ENCODE data around the gene CISTR. TPM values are rescaled to one million over a fixed set of nuclear protein-coding genes. Genes with fewer than 3 reads are reported as not detected.

The CISTR gene
- total RNA-seq, 1 donor from 2014 or later = not detected

- Mint-ChIP-seq H3K27me3 (ENCODE audit: low read depth, unreplicated experiment) (peaks cover 59% of the 10 kb centered on the region), H3K27ac (ENCODE audit: unreplicated experiment) (no peak overlapping the region), H3K9me3 (ENCODE audit: unreplicated experiment) (peaks cover 5% of the 10 kb centered on the region), H3K4me1 (ENCODE audit: low read depth, unreplicated experiment) (no peaks in the 10 kb centered on the region), H3K36me3 (ENCODE audit: low read depth, unreplicated experiment) (no peaks in the 10 kb centered on the region), H3K4me3 (ENCODE audit: unreplicated experiment) (no peak overlapping the region)
- TF ChIP-seq EZH2 (IDR thresholded peaks at IDR 0.05; ENCODE audit: insufficient read depth, low read length) (no peak), CTCF (IDR thresholded peaks at IDR 0.05; ENCODE audit: insufficient read depth, low read depth, low read length) (no peak)
- FAIRE-seq (no peak), DNase-seq (ENCODE audit: low read depth) (no peak)
- H2AFZ ChIP-seq (ENCODE audit: low read depth, low read length) = no peak overlapping the region
- no peak overlapping the region for H3K4me3 ChIP-seq (ENCODE audit: insufficient read depth, low read depth, low read length)
- peaks cover 67% of the 10 kb centered on the region for H3K27me3 ChIP-seq (ENCODE audit: insufficient read depth, low read length)
- no peak overlapping the region for H3K9ac ChIP-seq (ENCODE audit: low read length)
- H3K9me3 ChIP-seq (ENCODE audit: insufficient read depth, low read depth, low read length) = peaks cover 4% of the 10 kb centered on the region
- H4K20me1 ChIP-seq (ENCODE audit: insufficient read depth, low read length) = no peaks in the 10 kb centered on the region
- H3K4me2 ChIP-seq (ENCODE audit: low read length) = no peak overlapping the region
- H3K79me2 ChIP-seq (ENCODE audit: insufficient read depth, low read length) = no peaks in the 10 kb centered on the region
- H3K36me3 ChIP-seq (ENCODE audit: insufficient read depth, low read length) = no peaks in the 10 kb centered on the region
- H3K4me1 ChIP-seq (ENCODE audit: insufficient read depth, low read length) = no peaks in the 10 kb centered on the region
- H3K27ac ChIP-seq (ENCODE audit: low read depth, low read length) = no peak overlapping the region
These were observed 7.5 kb upstream of the CISTR start for GRCh38 chr12:53759261-53759660.

- H3K27me3 Mint-ChIP-seq (ENCODE audit: low read depth, unreplicated experiment) = peaks cover 55% of the 10 kb centered on the region
- FAIRE-seq (no peak), DNase-seq (ENCODE audit: low read depth) (no peak)
- H3K9me3 ChIP-seq (ENCODE audit: insufficient read depth, low read depth, low read length) = peaks cover 4% of the 10 kb centered on the region
- no peaks in the 10 kb centered on the region for H3K36me3 Mint-ChIP-seq (ENCODE audit: low read depth, unreplicated experiment)
- H3K9ac ChIP-seq (ENCODE audit: low read length) = no peak overlapping the region
- H3K9me3 Mint-ChIP-seq (ENCODE audit: unreplicated experiment) = peaks cover 5% of the 10 kb centered on the region
- TF ChIP-seq EZH2 (IDR thresholded peaks at IDR 0.05; ENCODE audit: insufficient read depth, low read length) (no peak), CTCF (IDR thresholded peaks at IDR 0.05; ENCODE audit: insufficient read depth, low read depth, low read length) (no peak)
- no peak overlapping the region for H2AFZ ChIP-seq (ENCODE audit: low read depth, low read length)
- no peaks in the 10 kb centered on the region for H4K20me1 ChIP-seq (ENCODE audit: insufficient read depth, low read length)
- H3K4me1 ChIP-seq (ENCODE audit: insufficient read depth, low read length) = no peaks in the 10 kb centered on the region
- no peak overlapping the region for H3K4me3 Mint-ChIP-seq (ENCODE audit: unreplicated experiment)
- peaks cover 71% of the 10 kb centered on the region for H3K27me3 ChIP-seq (ENCODE audit: insufficient read depth, low read length)
- H3K79me2 ChIP-seq (ENCODE audit: insufficient read depth, low read length) = no peaks in the 10 kb centered on the region
- no peak overlapping the region for H3K27ac Mint-ChIP-seq (ENCODE audit: unreplicated experiment)
- no peak overlapping the region for H3K4me2 ChIP-seq (ENCODE audit: low read length)
- H3K27ac ChIP-seq (ENCODE audit: low read depth, low read length) = no peak overlapping the region
- H3K4me3 ChIP-seq (ENCODE audit: insufficient read depth, low read depth, low read length) = no peak overlapping the region
- no peaks in the 10 kb centered on the region for H3K36me3 ChIP-seq (ENCODE audit: insufficient read depth, low read length)
- H3K4me1 Mint-ChIP-seq (ENCODE audit: low read depth, unreplicated experiment) = no peaks in the 10 kb centered on the region
These were observed 6.9 kb upstream of the CISTR start for GRCh38 chr12:53758730-53759103.

- no peak for FAIRE-seq
These were observed 6.4 kb upstream of the CISTR start for GRCh38 chr12:53758081-53758729.

More at GRCh38 chr12:53758081-53758729, 6.4 kb upstream of the CISTR start:
- H4K20me1 ChIP-seq (ENCODE audit: insufficient read depth, low read length) = no peaks in the 10 kb centered on the region
- H3K4me1 ChIP-seq (ENCODE audit: insufficient read depth, low read length) = no peaks in the 10 kb centered on the region
- H3K36me3 ChIP-seq (ENCODE audit: insufficient read depth, low read length) = no peaks in the 10 kb centered on the region
- TF ChIP-seq CTCF (IDR thresholded peaks at IDR 0.05; ENCODE audit: insufficient read depth, low read depth, low read length) (no peak), EZH2 (IDR thresholded peaks at IDR 0.05; ENCODE audit: insufficient read depth, low read length) (no peak)
- H3K4me2 ChIP-seq (ENCODE audit: low read length) = no peak overlapping the region
- no peaks in the 10 kb centered on the region for H3K4me1 Mint-ChIP-seq (ENCODE audit: low read depth, unreplicated experiment)
- no peak overlapping the region for H3K27ac Mint-ChIP-seq (ENCODE audit: unreplicated experiment)
- H3K4me3 ChIP-seq (ENCODE audit: insufficient read depth, low read depth, low read length) = no peak overlapping the region
- no peak overlapping the region for H3K4me3 Mint-ChIP-seq (ENCODE audit: unreplicated experiment)
- no peaks in the 10 kb centered on the region for H3K79me2 ChIP-seq (ENCODE audit: insufficient read depth, low read length)
- H3K9ac ChIP-seq (ENCODE audit: low read length) = no peak overlapping the region
- H3K36me3 Mint-ChIP-seq (ENCODE audit: low read depth, unreplicated experiment) = no peaks in the 10 kb centered on the region
- no peak overlapping the region for H2AFZ ChIP-seq (ENCODE audit: low read depth, low read length)
- no peak for DNase-seq (ENCODE audit: low read depth)
- H3K9me3 Mint-ChIP-seq (ENCODE audit: unreplicated experiment) = peaks cover 3% of the 10 kb centered on the region
- peaks cover 4% of the 10 kb centered on the region for H3K9me3 ChIP-seq (ENCODE audit: insufficient read depth, low read depth, low read length)
- H3K27me3 ChIP-seq (ENCODE audit: insufficient read depth, low read length) = peaks cover 71% of the 10 kb centered on the region
- H3K27ac ChIP-seq (ENCODE audit: low read depth, low read length) = no peak overlapping the region
- peaks cover 50% of the 10 kb centered on the region for H3K27me3 Mint-ChIP-seq (ENCODE audit: low read depth, unreplicated experiment)

Measured in astrocyte (in vitro differentiated cells and primary cell).